Measurements from ENCODE around the gene PLS1.

PLS1 gene

GRCh38 chr3:142638291-142638690 lies 42.1 kb downstream of the PLS1 start:
- no peak for DNase-seq (ENCODE audit: low read depth in 2 of 2)

GRCh38 chr3:142641504-142641903 lies 45.3 kb downstream of the PLS1 start:
- DNase-seq (ENCODE audit: low read depth in 2 of 2): no peak

- no peak for DNase-seq (ENCODE audit: low read depth in 2 of 2)
Measured at GRCh38 chr3:142642956-142643355, 46.8 kb downstream of the PLS1 start.

- DNase-seq (ENCODE audit: low read depth in 2 of 2): no peak
Measured at GRCh38 chr3:142644502-142644901, 48.3 kb downstream of the PLS1 start.

GRCh38 chr3:142645236-142645793 lies 49.1 kb downstream of the PLS1 start:
- peak; percentile 3 to 21 for DNase-seq (ENCODE audit: low read depth in 2 of 2)

GRCh38 chr3:142646020-142646785 lies 50.0 kb downstream of the PLS1 start:
- no peak for DNase-seq (ENCODE audit: low read depth in 2 of 2)

GRCh38 chr3:142647856-142648255 lies 51.7 kb downstream of the PLS1 start:
- no peak for DNase-seq (ENCODE audit: low read depth in 2 of 2)

GRCh38 chr3:142648950-142649349 lies 52.8 kb downstream of the PLS1 start:
- no peak for DNase-seq (ENCODE audit: low read depth in 2 of 2)

GRCh38 chr3:142650001-142650693 lies 54.0 kb downstream of the PLS1 start:
- no peak for DNase-seq (ENCODE audit: low read depth in 2 of 2)

GRCh38 chr3:142651711-142652110 lies 55.5 kb downstream of the PLS1 start:
- no peak for DNase-seq (ENCODE audit: low read depth in 2 of 2)

- DNase-seq (ENCODE audit: low read depth in 2 of 2): no peak
Measured at GRCh38 chr3:142652826-142653292, 56.7 kb downstream of the PLS1 start.

- DNase-seq (ENCODE audit: low read depth in 2 of 2): no peak
Measured at GRCh38 chr3:142656575-142656974, 60.4 kb downstream of the PLS1 start.

GRCh38 chr3:142657033-142657432 lies 60.8 kb downstream of the PLS1 start:
- DNase-seq (ENCODE audit: low read depth in 2 of 2): no peak

GRCh38 chr3:142660383-142660782 lies 64.2 kb downstream of the PLS1 start:
- DNase-seq (ENCODE audit: low read depth in 2 of 2): no peak

GRCh38 chr3:142660893-142661292 lies 64.7 kb downstream of the PLS1 start:
- DNase-seq (ENCODE audit: low read depth in 2 of 2): no peak

- no peak for DNase-seq (ENCODE audit: low read depth in 2 of 2)
Measured at GRCh38 chr3:142663865-142664264, 67.7 kb downstream of the PLS1 start.

GRCh38 chr3:142664311-142664710 lies 68.1 kb downstream of the PLS1 start:
- DNase-seq (ENCODE audit: low read depth in 2 of 2): no peak

- no peak for DNase-seq (ENCODE audit: low read depth in 2 of 2)
Measured at GRCh38 chr3:142664819-142665218, 68.6 kb downstream of the PLS1 start.

- no peak for DNase-seq (ENCODE audit: low read depth in 2 of 2)
Measured at GRCh38 chr3:142670120-142670519, 73.9 kb downstream of the PLS1 start.

- no peak for DNase-seq (ENCODE audit: low read depth in 2 of 2)
Measured at GRCh38 chr3:142676151-142676550, 80.0 kb downstream of the PLS1 start.

- DNase-seq (ENCODE audit: low read depth in 2 of 2): no peak
Measured at GRCh38 chr3:142680710-142681109, 84.5 kb downstream of the PLS1 start.

- DNase-seq (ENCODE audit: low read depth in 2 of 2): no peak
Measured at GRCh38 chr3:142690613-142691012, 94.4 kb downstream of the PLS1 start.

GRCh38 chr3:142691527-142691926 lies 95.3 kb downstream of the PLS1 start:
- DNase-seq (ENCODE audit: low read depth in 2 of 2): no peak

Data from fibroblast of skin of left quadriceps (primary cell).